IPS-18c (cell line): ENCODE results near the gene LRRC45.

Experiments
- H3K4me3 ChIP-seq: 2 replicates; pipeline ENCODE4 v1.7.0; 2013; ENCODE audit warnings: low read depth, mild to moderate bottlenecking, low read length, moderate library complexity; ENCODE audit not compliant: insufficient read depth
- H3K9me3 ChIP-seq: one replicate; pipeline ENCODE4 v1.6.1; 2013; ENCODE audit warnings: mild to moderate bottlenecking, low read length, moderate library complexity; ENCODE audit not compliant: control insufficient read depth, insufficient read depth

The LRRC45 gene

DNA sequence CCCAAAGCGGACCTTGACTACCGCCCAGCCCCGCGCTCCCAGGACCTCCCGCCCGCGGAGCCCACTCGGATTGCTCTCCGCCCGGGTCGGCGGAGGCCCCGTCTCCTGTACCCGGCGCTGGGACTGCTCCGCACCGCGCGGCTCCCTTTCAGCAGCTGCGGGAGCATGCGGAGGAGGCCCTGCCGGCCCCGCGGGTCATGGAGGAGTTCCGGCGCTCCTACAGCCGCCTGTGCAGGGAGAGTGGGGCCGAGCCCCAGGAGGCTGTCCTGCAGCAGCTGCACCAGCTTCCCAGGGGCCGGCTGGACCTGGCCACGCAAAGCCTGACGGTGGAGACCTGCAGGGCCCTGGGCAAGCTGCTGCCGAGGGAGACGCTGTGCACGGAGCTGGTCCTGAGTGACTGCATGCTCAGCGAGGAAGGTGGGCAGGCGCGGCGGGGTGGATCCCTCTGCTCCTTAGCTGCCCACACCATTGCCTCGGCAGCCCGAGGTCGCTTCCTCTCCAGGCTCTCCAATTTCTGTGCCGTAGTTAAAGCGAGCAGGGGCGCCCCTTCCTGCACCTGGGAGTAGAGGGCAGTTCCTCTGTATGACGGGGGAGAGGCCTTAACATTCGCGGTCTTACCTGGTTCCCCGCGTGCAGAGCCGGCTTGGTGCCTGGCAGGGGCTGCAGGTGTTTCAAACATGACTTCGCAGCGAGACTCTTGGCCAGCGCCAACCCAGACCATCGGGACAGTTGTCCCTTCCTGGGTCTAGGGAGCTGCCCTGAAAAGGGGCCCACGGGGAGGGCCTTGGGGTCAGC is 539 bp downstream of the LRRC45 start:
- Histone ChIP-seq H3K9me3 (no peaks in the 10 kb centered on the region), H3K4me3 (peak overlapping the region; percentile 81)

- H3K9me3 ChIP-seq, result no peaks in the 10 kb centered on the region
- no peak overlapping the region for H3K4me3 ChIP-seq
Observed at GRCh38 chr17:82024859-82025258, 1.8 kb downstream of the LRRC45 start.

- Histone ChIP-seq H3K9me3 (no peaks in the 10 kb centered on the region), H3K4me3 (no peak overlapping the region)
Observed at GRCh38 chr17:82025401-82026107, 2.4 kb downstream of the LRRC45 start.

GRCh38 chr17:82028246-82028645 is 5.1 kb downstream of the LRRC45 start:
- Histone ChIP-seq H3K9me3 (no peaks in the 10 kb centered on the region), H3K4me3 (no peak overlapping the region)

GRCh38 chr17:82028966-82029365 is 5.9 kb downstream of the LRRC45 start:
- Histone ChIP-seq H3K9me3 (no peaks in the 10 kb centered on the region), H3K4me3 (no peak overlapping the region)

GRCh38 chr17:82029391-82029790 is 6.3 kb downstream of the LRRC45 start:
- Histone ChIP-seq H3K9me3 (no peaks in the 10 kb centered on the region), H3K4me3 (no peak overlapping the region)

- no peaks in the 10 kb centered on the region for H3K9me3 ChIP-seq
- no peak overlapping the region for H3K4me3 ChIP-seq
Observed at GRCh38 chr17:82029990-82030469, 6.9 kb downstream of the LRRC45 start.

GRCh38 chr17:82030470-82031302 is 7.6 kb downstream of the LRRC45 start:
- H3K9me3 ChIP-seq, result no peaks in the 10 kb centered on the region
- H3K4me3 ChIP-seq, result peak overlapping the region; percentile 78

DNA sequence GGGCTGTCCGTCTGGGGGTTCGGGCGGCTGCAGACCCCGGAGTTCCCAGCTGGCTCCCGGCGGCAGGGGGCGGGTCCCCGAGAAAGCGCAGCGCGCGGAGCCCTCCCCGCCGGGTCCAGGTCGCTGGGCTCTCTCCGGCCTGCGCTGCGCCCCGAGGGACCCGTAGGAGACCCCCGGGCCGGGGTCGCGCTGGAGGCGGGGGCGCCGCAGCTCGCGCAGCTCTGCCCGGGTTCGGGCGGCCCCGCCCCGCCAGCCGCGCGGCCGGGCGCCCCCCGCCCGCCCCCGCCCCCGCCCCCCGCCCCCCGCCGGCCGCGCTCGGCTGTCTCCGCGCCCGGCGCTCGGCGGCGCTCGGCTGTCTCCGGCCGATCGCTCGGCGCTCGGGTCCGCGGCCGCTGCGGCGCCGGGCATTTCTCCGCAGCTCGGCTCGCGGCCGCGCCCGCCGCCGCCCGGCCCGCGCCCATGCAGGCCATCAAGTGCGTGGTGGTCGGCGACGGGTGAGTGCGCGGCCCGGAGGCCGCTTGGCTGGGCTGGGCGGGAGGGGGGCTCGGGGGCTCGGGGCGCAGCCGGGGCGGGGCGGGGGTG is 8.3 kb downstream of the LRRC45 start, which contains the start of gene RAC3:
TSS of gene RAC3 (plus strand) at position 376 of the 582 bp plus-strand sequence. CDS start at position 460, 84 bp downstream.
- Histone ChIP-seq H3K9me3 (no peaks in the 10 kb centered on the region), H3K4me3 (peak within 1 kb of the TSS; percentile 78)

DNA sequence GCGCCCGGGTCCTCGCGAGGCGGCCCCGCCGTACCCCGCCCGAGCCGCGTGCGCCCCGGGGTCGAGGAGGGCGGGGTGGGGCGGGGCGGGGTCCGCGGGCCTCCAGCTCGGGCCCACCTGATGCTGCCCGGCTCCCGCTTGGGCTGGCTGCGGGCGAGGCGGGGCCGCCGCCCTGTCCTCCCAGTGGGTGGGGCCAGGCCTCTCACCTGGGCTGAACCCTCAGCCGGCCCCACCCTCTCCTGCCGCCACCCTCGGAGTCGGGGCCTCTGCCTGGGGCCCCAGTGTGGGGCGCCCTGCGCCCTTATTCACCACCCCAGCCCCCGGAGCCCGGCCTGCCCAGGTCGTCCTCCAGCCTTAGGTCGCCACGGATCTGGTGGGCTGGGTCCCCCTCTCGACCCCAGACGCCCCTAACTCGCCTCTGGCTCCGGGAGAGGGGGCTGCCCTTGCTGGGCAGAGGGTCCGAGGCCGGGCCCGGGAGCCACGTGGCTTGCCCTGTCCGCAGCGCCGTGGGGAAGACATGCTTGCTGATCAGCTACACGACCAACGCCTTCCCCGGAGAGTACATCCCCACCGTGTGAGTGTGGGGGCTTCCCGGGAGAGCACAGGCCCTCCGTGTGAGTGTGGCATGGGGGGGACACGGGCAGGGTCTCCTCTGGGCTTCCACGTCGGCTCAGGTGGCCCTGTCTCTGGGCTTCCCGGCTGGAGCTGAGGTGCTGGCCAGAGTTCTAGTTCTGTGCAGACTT is 9.0 kb downstream of the LRRC45 start:
- peak overlapping the region; percentile 76 for H3K4me3 ChIP-seq
- H3K9me3 ChIP-seq, result no peaks in the 10 kb centered on the region

DNA sequence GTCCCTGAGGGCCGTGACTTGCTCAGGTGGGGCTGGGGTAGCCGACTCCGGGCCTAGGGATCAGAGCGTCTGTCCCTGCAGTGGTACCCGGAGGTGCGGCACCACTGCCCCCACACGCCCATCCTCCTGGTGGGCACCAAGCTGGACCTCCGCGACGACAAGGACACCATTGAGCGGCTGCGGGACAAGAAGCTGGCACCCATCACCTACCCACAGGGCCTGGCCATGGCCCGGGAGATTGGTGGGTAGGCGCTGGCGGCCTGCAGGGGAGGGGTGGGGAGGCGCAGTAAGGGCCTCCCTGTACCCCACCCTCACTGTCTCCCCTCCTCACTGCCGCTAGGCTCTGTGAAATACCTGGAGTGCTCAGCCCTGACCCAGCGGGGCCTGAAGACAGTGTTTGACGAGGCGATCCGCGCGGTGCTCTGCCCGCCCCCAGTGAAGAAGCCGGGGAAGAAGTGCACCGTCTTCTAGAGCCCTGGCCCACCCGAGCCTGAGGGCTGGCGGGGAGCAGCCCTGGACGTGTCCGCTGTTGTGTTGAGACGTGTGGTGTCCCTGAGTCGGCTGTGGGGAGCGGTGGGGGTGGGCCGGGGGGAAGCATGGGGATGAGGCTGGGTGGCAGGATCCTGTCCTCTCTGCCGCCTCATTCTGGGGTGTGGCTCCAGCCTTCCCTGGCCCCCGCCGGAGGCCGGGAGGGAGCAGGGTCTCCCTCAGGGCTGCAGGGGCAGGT is 10.4 kb downstream of the LRRC45 start:
- no peak overlapping the region for H3K4me3 ChIP-seq

GRCh38 chr17:82034371-82035011 is 11.4 kb downstream of the LRRC45 start:
- H3K4me3 ChIP-seq, result no peak overlapping the region

More for the DNA sequence above, 10.4 kb downstream of the LRRC45 start:
- no peaks in the 10 kb centered on the region for H3K9me3 ChIP-seq

GRCh38 chr17:82035488-82035887 is 12.4 kb downstream of the LRRC45 start:
- Histone ChIP-seq H3K4me3 (no peak overlapping the region), H3K9me3 (no peaks in the 10 kb centered on the region)

More at GRCh38 chr17:82034371-82035011, 11.4 kb downstream of the LRRC45 start:
- H3K9me3 ChIP-seq, result no peaks in the 10 kb centered on the region

DNA sequence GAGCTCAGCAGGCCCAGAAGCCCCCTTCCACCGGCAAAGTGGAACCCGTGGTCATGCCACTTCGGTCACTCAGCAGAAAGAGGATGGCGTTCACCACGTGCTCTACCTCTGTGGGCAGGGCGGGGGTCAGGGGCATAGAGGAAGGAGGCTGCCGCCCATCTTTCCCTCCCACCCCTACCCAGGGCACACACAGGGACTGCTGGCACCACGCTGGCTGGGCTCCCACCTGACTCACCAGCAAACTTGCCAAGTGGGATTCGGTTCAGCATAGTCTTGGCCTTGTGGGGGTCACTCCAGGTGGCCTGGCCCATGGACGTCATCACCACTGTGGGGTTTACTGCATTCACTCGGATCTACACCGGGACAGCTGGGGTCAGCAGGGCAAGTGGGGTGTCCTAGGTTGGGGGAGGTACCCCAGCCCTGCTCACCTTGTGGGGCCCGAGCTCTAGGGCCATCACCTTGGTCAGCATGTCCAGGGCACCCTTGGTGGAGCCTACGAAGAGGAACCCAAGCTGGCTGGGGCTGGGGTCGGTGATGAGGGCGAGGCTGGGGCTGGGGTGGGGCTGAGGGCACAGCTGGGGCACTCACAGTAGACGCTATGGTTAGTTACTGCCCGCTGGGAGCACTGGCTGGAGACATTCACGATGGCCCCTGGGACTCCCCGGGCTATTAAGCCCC is 13.0 kb downstream of the LRRC45 start:
- no peaks in the 10 kb centered on the region for H3K9me3 ChIP-seq
- peak overlapping the region; percentile 82 for H3K4me3 ChIP-seq

DNA sequence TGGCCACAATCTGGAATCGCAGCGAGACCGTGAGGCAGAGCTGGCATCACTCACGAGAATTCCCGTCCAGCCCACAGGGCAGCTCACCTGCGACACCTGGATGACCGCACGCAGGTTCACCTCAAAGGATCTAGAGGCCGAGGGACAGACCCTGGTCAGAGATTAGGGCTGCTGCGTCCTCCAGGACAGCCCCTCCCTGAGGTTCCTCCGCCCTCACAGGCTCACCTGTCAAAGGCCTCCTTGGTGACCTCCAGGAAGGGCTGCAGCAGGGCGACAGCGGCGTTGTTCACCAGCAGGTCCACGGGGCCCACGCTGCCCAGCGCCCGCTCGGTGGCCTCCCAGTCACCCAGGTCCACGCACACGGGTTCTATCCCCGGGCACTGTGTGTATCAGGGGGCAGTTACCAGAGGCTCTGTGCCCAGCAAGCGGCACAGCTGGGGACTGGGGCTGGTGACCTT is 13.6 kb downstream of the LRRC45 start:
- Histone ChIP-seq H3K4me3 (peak overlapping the region; percentile 82), H3K9me3 (no peaks in the 10 kb centered on the region)
